ENCODE results near the gene CAPRIN2.

CAPRIN2 gene

GRCh38 chr12:30764251-30764650 lies 9.5 kb upstream of the CAPRIN2 start:
- no peak for DNase-seq

GRCh38 chr12:30763053-30763452 lies 8.3 kb upstream of the CAPRIN2 start:
- no peak for DNase-seq

- no peak for DNase-seq
Observed at GRCh38 chr12:30761730-30762129, 7.0 kb upstream of the CAPRIN2 start.

GRCh38 chr12:30757316-30757715 lies 2.6 kb upstream of the CAPRIN2 start:
- DNase-seq, result no peak

- no peak for DNase-seq
Observed at GRCh38 chr12:30756074-30756473, 1.3 kb upstream of the CAPRIN2 start.

GRCh38 chr12:30755395-30755762 lies 628 bp upstream of the CAPRIN2 start:
- DNase-seq, result no peak

GRCh38 chr12:30754383-30754749 lies 385 bp downstream of the CAPRIN2 start:
- no peak for DNase-seq

- peak; percentile 13 for DNase-seq
Observed at GRCh38 chr12:30753751-30754382, 884 bp downstream of the CAPRIN2 start.

- DNase-seq, result peak; percentile 47
Observed at GRCh38 chr12:30753233-30753632, 1.5 kb downstream of the CAPRIN2 start.

GRCh38 chr12:30752255-30752654 lies 2.5 kb downstream of the CAPRIN2 start:
- DNase-seq, result no peak

GRCh38 chr12:30748147-30748546 lies 6.6 kb downstream of the CAPRIN2 start:
- DNase-seq, result no peak

GRCh38 chr12:30746190-30746589 lies 8.6 kb downstream of the CAPRIN2 start:
- DNase-seq, result no peak

GRCh38 chr12:30744321-30744720 lies 10.4 kb downstream of the CAPRIN2 start:
- DNase-seq, result no peak

GRCh38 chr12:30740274-30740673 lies 14.5 kb downstream of the CAPRIN2 start:
- no peak for DNase-seq

- DNase-seq, result no peak
Observed at GRCh38 chr12:30739020-30739419, 15.7 kb downstream of the CAPRIN2 start.

GRCh38 chr12:30732954-30733637 lies 21.7 kb downstream of the CAPRIN2 start:
- DNase-seq, result no peak

GRCh38 chr12:30730011-30730410 lies 24.7 kb downstream of the CAPRIN2 start:
- DNase-seq, result no peak

GRCh38 chr12:30729547-30729946 lies 25.2 kb downstream of the CAPRIN2 start:
- no peak for DNase-seq

- DNase-seq, result no peak
Observed at GRCh38 chr12:30726647-30727046, 28.1 kb downstream of the CAPRIN2 start.

- peak; percentile 88 for DNase-seq
Observed at GRCh38 chr12:30725739-30726138, 29.0 kb downstream of the CAPRIN2 start.

- peak; percentile 84 for DNase-seq
Observed at GRCh38 chr12:30719060-30719459, 35.7 kb downstream of the CAPRIN2 start.

GRCh38 chr12:30707613-30708342 lies 47.0 kb downstream of the CAPRIN2 start:
- DNase-seq, result no peak

GRCh38 chr12:30706476-30706875 lies 48.3 kb downstream of the CAPRIN2 start:
- DNase-seq, result no peak

GRCh38 chr12:30701056-30701455 lies 53.7 kb downstream of the CAPRIN2 start:
- peak; percentile 23 for DNase-seq
